ENCODE measurements around the gene HSPB6. TPM values are rescaled to one million over a fixed set of nuclear protein-coding genes. Genes with fewer than 3 reads are reported as not detected.

HSPB6 gene
- total RNA-seq, 1 donor from 2014 or later = 0.60 TPM

DNA sequence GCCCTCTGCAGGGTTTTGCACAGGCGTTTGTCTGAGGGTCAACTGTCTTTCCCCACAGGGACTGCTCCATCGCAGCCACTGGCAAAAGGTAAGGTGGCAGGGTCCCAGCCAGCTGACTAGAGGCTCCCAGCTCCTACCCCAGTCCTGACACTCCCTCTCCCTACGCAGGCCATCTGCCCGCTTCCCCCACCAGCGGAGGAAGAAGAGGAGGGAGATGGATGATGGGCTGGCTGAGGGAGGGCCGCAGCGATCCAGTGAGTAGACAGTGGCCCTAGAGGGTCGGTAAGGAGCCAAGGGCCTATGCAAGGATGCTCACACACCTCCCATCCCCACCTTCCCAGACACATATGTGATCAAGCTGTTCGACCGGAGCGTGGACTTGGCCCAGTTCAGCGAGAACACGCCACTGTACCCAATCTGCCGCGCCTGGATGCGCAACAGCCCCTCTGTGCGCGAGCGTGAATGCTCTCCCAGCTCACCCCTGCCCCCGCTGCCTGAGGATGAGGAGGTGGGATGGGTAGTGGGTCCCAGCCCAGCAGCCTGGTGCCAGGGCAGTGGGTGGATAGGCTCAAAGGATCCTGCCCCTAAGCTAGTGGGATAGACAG is 4.0 kb downstream of the HSPB6 start:
- H3K4me3 Mint-ChIP-seq = no peak overlapping the region
- H3K9me3 Mint-ChIP-seq = no peaks in the 10 kb centered on the region
- H3K4me1 Mint-ChIP-seq (ENCODE audit: unreplicated experiment) = peaks cover 18% of the 10 kb centered on the region
- peaks cover 2% of the 10 kb centered on the region for H3K36me3 Mint-ChIP-seq
- H3K27ac Mint-ChIP-seq = no peak overlapping the region
- DNase-seq (ENCODE audit: extremely low spot score, unreplicated experiment) = no peak
- TF ChIP-seq, protein P1, sequence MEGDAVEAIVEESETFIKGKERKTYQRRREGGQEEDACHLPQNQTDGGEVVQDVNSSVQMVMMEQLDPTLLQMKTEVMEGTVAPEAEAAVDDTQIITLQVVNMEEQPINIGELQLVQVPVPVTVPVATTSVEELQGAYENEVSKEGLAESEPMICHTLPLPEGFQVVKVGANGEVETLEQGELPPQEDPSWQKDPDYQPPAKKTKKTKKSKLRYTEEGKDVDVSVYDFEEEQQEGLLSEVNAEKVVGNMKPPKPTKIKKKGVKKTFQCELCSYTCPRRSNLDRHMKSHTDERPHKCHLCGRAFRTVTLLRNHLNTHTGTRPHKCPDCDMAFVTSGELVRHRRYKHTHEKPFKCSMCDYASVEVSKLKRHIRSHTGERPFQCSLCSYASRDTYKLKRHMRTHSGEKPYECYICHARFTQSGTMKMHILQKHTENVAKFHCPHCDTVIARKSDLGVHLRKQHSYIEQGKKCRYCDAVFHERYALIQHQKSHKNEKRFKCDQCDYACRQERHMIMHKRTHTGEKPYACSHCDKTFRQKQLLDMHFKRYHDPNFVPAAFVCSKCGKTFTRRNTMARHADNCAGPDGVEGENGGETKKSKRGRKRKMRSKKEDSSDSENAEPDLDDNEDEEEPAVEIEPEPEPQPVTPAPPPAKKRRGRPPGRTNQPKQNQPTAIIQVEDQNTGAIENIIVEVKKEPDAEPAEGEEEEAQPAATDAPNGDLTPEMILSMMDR (conservative IDR thresholded peaks at IDR 0.05) = no peak
- H3K27me3 Mint-ChIP-seq = peaks cover 13% of the 10 kb centered on the region

- H3K27me3 Mint-ChIP-seq = peaks cover 11% of the 10 kb centered on the region
- no peaks in the 10 kb centered on the region for H3K9me3 Mint-ChIP-seq
- no peak overlapping the region for H3K27ac Mint-ChIP-seq
- TF ChIP-seq, protein P1 (conservative IDR thresholded peaks at IDR 0.05) = no peak
- H3K4me1 Mint-ChIP-seq (ENCODE audit: unreplicated experiment) = peaks cover 19% of the 10 kb centered on the region
- no peak for DNase-seq (ENCODE audit: extremely low spot score, unreplicated experiment)
- no peaks in the 10 kb centered on the region for H3K36me3 Mint-ChIP-seq
- H3K4me3 Mint-ChIP-seq = no peak overlapping the region
These were observed 4.7 kb downstream of the HSPB6 start for GRCh38 chr19:35751839-35752745.

DNA sequence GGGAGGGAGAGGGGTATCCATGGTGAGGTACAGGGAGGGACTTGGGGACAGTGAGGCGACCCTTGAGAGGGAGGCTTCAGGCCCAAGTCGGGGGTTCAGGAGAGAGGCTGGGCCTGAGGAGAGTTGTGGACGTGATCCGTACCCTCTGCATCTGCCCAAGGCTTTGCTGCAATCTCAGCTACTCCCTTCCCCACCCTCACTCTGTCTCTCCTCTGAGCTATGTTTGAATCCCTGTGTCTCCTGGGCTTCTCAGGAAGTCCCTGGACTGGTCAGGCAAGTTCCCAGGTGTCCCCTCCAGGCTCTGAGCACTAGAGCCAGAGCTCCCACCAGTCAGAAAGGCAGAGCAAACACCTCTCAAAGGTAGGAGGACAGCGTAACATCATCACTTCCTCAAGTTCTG is 6.7 kb downstream of the HSPB6 start:
- DNase-seq (ENCODE audit: extremely low spot score, unreplicated experiment) = no peak
- no peaks in the 10 kb centered on the region for H3K36me3 Mint-ChIP-seq
- H3K4me1 Mint-ChIP-seq (ENCODE audit: unreplicated experiment) = peaks cover 21% of the 10 kb centered on the region
- no peaks in the 10 kb centered on the region for H3K9me3 Mint-ChIP-seq
- H3K4me3 Mint-ChIP-seq = peak overlapping the region; percentile 84
- TF ChIP-seq, protein P1 (conservative IDR thresholded peaks at IDR 0.05) = no peak
- peak overlapping the region; percentile 96 for H3K27ac Mint-ChIP-seq
- H3K27me3 Mint-ChIP-seq = peaks cover 6% of the 10 kb centered on the region

GRCh38 chr19:35748106-35749020 is 8.5 kb downstream of the HSPB6 start, which contains the start of gene LIN37:
TSS of gene LIN37 (plus strand) at chr19:35748576. CDS start at chr19:35748725, 149 bp downstream.
- Mint-ChIP-seq H3K27ac (peak within 1 kb of the TSS; percentile 98), H3K9me3 (no peaks in the 10 kb centered on the region), H3K4me3 (peak within 1 kb of the TSS; percentile 99), H3K27me3 (no peaks in the 10 kb centered on the region), H3K36me3 (no peaks in the 10 kb centered on the region), H3K4me1 (ENCODE audit: unreplicated experiment) (peaks cover 27% of the 10 kb centered on the region)
- TF ChIP-seq, protein P1 (conservative IDR thresholded peaks at IDR 0.05) = peak; percentile 33
- peak; percentile 97 for DNase-seq (ENCODE audit: extremely low spot score, unreplicated experiment)

DNA sequence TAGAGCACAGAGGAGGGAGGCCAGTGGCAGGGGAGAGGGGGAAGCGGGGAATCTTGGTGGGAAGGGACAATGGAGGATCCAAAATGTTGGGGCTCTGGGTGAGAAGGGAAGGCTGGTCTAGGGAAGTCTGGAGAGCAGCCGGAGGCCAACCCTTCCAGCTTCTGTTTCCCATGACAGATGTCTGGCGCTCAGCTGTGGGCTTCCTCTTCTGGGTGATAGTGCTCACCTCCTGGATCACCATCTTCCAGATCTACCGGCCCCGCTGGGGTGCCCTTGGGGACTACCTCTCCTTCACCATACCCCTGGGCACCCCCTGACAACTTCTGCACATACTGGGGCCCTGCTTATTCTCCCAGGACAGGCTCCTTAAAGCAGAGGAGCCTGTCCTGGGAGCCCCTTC is 10.3 kb downstream of the HSPB6 start:
- Mint-ChIP-seq H3K27ac (peak overlapping the region; percentile 100), H3K4me1 (ENCODE audit: unreplicated experiment) (peaks cover 30% of the 10 kb centered on the region), H3K4me3 (peak overlapping the region; percentile 99), H3K9me3 (no peaks in the 10 kb centered on the region), H3K36me3 (no peaks in the 10 kb centered on the region), H3K27me3 (no peaks in the 10 kb centered on the region)
- TF ChIP-seq, protein P1 (conservative IDR thresholded peaks at IDR 0.05) = no peak
- DNase-seq (ENCODE audit: extremely low spot score, unreplicated experiment) = no peak
